ENCODE data around the gene CHTF8.
A peak's percentile ranks its signal among the peaks of the same experiment; 100 is the strongest.
"Not testable (repeated sequence)": the region's sequence is repeated elsewhere in the genome, so short reads cannot be mapped to it uniquely, and the experiment has no call there.

CHTF8 gene, protein sequence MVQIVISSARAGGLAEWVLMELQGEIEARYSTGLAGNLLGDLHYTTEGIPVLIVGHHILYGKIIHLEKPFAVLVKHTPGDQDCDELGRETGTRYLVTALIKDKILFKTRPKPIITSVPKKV

GRCh38 chr16:69132424-69133252 lies at the start of gene CHTF8, which contains the start of gene UTP4:
CHTF8 (minus strand) TSS chr16:69132588; CDS start chr16:69121458, 11,130 bp downstream.
UTP4 (plus strand) TSS chr16:69132649; CDS start chr16:69133460, 811 bp downstream.
- DNase-seq = peak; percentile 38 to 89 (median 74)

GRCh38 chr16:69180011-69180338 lies 47.6 kb upstream of the CHTF8 start:
- no peak for DNase-seq

DNA sequence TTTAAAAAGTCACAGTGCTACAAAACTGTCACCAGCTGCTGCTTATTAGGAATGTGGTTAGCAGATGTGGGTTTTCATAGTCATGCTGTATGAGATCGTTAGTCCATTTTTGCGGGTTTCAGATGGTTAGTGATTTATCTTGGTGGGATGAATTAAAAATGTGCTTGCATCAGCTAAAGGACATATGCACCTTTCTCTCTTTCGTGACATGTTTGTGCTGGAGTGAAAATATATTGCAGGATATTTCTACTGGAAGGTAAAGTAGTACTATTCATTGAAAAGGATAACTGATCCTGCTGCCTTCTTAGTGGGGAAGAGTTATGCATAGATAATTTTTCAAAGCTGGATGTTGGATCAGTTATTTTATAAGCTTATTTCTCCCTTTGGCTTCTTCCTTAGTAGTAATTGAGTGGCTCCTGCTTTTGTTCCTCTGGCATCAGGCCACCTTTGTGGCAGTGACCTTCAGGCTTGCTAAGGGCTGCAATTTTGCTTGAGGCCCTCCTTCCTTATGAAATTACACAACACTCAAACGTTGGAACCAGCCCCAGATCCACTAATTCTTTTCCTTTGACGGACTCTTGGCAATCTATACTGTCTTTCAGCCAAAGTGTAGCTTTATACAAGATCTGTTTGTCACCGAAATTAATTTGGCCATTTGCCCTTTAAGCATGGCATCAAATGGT lies 47.1 kb upstream of the CHTF8 start:
- DNase-seq = peak in 6 of 51 donors; percentile 6 to 26 (median 8)

- no peak for DNase-seq
Measured at GRCh38 chr16:69176033-69176800, 43.8 kb upstream of the CHTF8 start.

DNA sequence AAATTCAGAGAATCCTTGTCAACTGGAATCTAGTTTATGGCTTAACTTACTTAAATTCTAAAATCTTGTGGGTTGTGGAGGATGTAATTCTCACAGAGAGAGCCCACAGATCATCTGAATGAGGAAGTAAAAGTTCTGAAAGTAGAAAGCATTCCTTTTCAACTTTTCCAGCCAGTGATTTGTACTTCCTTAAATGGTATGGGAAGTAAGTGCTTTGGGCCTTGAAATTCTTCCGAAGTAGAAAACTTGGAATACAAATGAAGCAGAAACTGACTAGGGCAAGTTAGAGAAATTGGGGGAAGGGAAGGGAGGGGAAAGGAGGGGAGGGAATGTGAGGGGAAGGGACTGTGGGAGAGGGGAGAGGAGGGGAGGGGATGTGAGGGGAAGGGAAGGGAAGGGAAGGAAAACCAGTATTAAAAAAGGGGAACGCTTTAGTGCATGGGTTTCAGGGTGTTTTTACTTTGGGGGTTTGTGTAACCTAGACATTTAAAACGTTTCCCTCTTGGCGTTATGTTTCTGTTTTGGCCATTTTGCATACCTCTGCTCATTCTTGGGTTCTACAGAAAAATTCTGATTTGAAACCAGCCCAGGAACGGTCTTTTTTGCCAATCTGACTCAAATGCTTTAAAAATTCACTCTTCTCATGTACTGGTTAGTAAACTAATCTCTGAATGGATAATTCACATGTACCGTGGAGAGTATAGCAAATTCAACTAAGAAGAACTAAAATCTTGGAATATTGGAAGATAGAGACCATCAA lies 39.1 kb upstream of the CHTF8 start:
- DNase-seq = no peak

- no peak for DNase-seq
Measured at GRCh38 chr16:69169607-69170352, 37.4 kb upstream of the CHTF8 start.

DNA sequence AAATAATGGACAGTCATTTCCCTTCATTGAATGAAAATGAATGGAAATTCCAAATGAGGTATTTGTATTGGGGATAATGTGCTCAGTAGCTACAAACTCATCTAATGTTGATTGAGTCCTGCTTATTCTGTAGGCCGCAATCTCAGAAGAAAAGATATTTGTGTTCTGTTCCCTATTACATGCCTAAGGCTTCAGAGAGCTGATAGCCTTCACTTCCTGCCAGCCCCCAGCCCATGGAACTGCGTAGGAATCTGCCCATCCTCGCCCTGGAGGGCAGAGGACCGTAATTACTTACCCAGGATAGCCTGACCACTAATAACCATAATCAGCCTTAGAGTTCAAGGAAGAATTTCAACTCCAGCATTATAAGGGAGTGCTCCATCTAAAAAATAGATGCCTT lies 36.7 kb upstream of the CHTF8 start:
- no peak for DNase-seq

DNA sequence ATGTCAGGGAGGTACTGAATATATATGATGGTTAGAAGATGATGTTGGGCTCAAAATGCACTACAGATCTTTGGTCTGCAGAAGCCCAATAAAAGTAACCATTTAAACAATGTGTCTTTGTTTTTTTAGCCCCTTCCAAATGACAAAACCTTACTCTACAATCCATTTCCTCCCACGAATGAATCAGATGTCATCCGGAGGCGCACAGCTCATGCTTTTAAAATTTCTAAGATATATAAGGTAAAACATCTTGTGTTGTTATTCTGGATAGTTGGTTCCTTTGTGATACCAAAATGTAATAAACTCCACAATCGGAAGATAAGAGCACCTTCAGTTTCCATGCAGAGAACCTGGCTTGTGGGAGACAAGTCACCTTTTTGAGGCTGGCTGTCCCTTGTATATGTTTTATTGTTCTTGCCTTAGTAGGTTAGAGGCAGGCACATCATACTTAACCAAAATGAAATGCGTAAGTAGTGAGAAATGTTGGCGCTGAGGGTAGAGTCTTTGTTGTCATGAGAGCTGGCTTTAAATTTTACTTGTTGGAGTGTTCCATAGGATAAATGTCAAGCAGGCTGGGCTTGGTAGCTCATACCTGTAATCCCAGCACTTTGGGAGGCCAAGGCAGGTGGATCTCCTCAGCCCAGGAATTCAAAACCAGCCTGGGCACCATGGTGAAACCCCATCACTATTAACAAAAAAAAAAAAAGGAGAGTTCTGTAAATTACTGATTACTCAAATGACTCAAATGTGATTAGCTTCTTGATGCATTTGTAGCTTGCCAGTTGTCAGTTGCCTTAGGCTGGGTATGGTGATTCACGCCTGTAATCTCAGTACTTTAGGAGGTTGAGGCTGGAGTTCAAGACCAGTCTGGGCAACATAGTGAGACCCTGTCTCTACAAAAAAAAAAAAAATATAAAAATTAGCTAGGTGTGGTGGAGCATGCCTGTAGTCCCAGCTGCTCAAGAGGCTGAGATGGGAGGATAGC lies 34.9 kb upstream of the CHTF8 start:
- DNase-seq = peak in 1 of 51 donors; percentile 44

DNA sequence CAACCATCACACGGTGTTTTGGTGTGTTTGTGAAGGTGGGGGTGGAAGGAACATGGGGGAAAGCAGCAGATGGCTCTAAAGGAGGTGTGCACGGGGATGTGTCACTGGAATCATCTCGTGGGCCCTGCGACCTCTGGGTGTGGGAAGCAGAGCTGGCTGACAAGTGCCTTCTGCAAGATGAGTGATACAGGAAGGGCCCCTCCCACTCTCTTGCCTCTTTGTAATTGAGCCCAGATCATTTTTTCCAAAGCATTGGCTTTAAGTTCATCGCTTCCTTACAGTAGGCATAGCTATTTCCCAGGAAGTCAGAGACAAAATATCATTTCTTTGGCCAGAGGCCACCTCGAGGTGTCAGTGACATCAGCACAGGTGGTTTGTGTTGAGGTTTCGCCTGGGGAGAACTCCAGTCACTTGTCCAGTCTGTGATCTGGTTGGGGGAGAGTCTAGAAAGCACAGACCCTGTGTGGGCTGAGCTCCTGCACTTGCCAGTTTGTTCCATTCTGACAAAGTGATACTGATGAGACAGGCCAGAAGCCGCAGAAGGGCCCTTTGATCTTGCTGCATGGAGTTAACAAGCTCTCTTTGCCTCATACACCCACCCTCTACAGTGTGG lies 33.9 kb upstream of the CHTF8 start:
- peak in 2 of 51 donors; percentile 23 to 55 for DNase-seq

- DNase-seq = no peak
Measured at GRCh38 chr16:69165584-69165983, 33.2 kb upstream of the CHTF8 start.

GRCh38 chr16:69160192-69160591 lies 27.8 kb upstream of the CHTF8 start:
- DNase-seq = no peak

- DNase-seq = peak in 1 of 51 donors; percentile 36
Measured at GRCh38 chr16:69157196-69157595, 24.8 kb upstream of the CHTF8 start.

DNA sequence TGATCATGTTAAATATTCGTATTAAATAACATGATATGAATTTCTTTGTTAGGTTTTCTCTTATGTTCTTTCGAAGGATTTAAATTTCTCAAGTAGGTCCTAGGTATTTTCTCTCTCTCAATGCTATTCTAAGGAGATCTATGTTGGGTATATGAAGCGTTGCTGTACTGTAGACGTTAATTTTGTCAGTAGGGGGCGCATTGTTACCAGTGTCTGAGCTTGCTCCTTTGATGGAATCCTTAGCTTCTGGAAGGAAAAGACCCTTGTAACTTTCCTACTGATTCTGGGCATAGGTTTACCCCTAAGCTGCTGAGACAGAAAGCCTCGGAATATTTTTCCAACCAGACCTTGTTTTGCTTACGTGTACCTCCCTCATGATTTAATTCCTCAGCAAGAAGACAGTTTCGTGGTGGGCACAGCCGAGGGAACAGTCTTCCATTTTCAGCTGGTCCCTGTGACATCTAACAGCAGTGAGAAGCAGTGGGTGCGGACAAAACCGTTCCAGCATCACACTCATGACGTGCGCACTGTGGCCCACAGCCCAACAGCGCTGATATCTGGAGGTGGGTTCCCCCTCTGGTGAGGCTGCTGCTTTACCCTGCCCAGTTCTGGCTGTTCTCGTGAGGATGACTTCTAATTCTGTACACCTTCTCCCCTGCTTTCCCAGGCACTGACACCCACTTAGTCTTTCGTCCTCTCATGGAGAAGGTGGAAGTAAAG lies 17.9 kb upstream of the CHTF8 start:
- peak in 24 of 51 donors; percentile 1 to 69 (median 19) for DNase-seq

DNA sequence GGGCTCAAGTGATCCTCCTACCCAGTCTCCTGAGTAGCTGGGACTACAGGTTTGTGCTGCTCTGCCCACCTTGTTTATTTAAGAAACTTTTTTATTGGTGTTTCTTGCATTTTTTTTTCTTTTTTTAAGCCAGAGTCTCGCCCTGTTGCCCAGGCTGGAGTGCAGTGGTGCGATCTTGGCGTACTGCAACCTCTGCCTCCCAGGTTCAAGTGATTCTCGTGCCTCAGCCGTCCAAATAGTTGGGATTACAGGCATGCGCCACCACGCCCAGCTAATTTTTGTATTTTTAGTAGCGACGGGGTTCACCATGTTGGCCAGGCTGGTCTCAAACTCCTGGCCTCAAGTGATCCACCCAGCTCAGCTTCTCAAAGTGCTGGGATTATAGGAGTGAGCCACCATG lies 17.2 kb upstream of the CHTF8 start:
- DNase-seq = not testable (repeated sequence)

DNA sequence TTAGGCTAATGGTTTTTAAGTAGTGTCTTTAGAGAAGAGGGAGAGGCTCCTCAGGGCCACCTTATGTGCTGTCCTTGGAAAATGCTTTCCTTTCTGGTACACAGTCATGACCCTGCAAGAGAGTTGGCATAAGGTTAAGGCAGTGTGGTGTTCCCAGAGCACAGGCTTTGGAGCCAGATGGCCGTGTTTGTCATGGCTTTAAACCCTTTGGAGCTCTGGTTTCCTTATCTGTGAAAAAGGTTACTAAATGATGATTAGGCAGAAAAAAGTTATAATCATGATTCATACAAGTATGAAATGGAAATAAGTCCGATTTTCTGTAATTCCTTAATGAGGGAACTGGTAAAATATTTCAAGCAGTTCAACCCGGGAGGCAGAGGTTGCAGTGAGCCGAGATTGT lies 13.3 kb upstream of the CHTF8 start:
- no peak for DNase-seq

DNA sequence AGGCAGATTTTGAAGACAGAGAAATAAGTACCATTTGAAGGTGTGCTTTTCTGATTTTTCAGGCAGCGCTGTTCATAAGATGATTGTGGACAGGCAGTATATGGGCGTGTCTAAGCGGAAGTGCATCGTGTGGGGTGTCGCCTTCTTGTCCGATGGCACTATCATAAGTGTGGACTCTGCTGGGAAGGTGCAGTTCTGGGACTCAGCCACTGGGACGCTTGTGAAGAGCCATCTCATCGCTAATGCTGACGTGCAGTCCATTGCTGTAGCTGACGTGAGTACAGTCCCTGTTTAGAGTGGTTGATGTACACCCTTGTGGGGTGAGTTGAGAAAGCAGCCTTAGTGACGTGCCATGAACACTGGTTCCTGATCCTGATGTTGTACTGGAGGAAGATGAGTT lies 10.7 kb upstream of the CHTF8 start:
- no peak for DNase-seq

- DNase-seq = no peak
Measured at GRCh38 chr16:69141936-69142335, 9.5 kb upstream of the CHTF8 start.

DNA sequence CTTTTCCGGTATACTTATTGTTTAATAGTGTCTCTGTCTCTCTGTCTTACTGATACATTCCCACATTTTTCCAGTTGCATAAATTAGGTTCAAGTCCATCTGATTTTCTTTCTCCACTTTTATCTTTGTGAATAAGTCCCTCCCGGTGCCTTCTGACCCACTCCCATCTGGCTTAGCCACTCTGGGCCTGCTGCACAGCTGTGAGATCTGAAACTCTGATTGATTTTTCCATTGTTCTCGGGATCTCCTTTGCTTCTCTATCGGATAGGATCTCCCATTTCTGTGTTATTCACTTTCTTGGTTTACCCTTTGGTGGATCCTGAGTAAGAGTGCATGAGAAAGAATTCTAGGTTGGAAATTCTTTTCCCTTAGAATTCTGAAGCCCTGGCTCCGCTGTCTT lies 8.6 kb upstream of the CHTF8 start:
- no peak for DNase-seq

Data from hypothalamus (tissue), 51 donors.